Inflammatory macrophage (primary cell): ENCODE data around the gene MTR.
"Not testable (repeated sequence)": the region's sequence is repeated elsewhere in the genome, so short reads cannot be mapped to it uniquely, and the experiment has no call there.

Experiments
- DNase-seq, 2 donors: peaks; one replicate each; pipeline ENCODE4 v3.0.0-alpha.2; 2020 to 2022

The MTR gene

DNA sequence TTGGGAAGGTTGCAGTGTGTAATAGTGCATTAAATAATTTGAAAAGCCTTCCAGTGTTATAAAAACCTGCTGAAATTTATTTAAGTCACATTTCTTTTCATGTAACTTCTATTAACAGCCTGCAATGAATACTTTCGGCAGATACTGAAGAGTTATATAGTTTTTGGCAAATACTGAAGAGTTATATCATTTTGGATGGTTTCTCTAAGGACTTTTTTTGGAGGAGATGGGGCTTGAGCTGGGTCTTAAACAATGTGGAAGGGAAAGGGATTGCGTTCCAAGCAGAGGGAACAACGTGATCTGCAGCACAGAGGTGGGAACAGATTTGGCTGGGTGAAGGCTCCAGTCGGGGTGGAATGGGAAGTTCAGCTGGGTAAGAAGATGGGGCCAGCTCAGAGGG lies 39.8 kb downstream of the MTR start:
- DNase-seq: no peak

DNA sequence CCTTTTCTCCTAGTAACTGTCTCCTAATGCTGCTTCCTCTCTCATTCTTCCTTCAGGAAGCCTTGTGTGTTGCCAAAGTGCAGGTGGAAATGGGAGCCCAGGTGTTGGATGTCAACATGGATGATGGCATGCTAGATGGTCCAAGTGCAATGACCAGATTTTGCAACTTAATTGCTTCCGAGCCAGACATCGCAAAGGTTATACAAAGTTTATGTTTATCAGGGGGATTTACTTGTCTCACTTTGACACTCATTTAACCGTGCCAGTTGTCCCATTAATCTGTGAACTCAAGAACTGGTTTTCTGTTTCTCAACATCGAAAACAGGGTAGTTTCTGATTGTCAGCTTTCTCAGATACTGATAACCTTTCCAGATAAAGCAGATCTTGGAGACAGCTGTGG lies 40.4 kb downstream of the MTR start:
- DNase-seq: no peak

DNA sequence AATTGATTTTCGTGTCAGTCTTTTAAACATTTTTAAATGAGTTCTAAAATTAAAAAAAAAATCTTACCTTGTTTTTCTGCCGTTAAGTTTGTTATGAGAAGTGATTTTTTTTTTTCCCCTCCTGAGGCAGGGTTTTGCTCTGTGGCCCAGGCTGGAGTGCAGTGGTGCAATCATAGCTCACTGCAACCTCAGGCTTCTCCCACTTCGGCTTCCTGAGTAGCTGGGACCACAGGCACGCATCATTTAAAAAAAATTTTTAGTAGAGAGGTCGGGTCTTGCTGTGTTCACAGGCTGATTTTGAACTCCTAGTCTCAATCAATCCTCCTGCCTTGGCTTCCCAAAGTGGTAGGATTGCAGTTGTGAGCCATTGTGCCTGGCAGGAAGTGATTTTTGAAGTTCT lies 41.1 kb downstream of the MTR start:
- DNase-seq: peak; percentile 1 to 10

DNA sequence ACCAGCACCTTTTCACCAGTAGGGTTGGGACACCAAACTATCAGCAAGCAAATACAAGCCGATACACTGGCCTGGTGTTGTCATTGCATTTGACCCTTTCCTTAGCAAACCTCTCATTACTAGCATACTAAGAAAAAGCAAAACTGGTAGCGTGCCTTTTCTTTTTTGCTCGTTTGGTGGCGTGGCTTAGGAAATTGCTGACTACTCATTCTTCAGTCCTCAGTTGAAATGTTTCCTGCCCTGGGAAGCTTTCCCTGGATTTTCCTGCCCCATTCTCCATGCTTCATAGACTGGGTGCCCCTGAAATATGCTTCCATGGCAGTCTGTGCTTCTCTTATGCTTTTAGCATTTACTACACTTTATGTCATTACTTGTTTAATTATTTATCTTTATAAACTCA lies 42.0 kb downstream of the MTR start:
- no peak for DNase-seq

DNA sequence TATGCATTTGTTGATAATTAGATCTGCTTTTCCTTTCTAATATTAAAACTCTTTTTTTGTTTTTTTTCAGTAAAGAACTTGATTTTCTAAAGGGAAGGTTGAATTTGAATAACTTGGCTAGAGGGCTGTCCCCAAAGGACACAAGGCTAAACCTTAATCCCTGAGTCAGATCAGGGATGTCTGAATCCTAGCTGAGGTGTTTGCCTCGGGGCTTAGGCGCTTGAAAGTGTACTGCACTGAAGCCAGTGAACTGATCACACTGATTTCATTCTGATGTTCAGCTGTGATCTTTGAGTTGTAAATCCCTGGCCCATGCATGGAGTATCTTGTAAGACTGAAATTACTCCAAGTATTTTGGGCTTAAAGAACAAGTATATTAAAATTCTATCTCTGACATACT lies 42.8 kb downstream of the MTR start:
- DNase-seq: no peak

- no peak for DNase-seq
Measured at GRCh38 chr1:236841341-236841740, 46.2 kb downstream of the MTR start.

- no peak for DNase-seq
Measured at GRCh38 chr1:236844499-236845271, 49.6 kb downstream of the MTR start.

- no peak for DNase-seq
Measured at GRCh38 chr1:236845830-236846229, 50.7 kb downstream of the MTR start.

DNA sequence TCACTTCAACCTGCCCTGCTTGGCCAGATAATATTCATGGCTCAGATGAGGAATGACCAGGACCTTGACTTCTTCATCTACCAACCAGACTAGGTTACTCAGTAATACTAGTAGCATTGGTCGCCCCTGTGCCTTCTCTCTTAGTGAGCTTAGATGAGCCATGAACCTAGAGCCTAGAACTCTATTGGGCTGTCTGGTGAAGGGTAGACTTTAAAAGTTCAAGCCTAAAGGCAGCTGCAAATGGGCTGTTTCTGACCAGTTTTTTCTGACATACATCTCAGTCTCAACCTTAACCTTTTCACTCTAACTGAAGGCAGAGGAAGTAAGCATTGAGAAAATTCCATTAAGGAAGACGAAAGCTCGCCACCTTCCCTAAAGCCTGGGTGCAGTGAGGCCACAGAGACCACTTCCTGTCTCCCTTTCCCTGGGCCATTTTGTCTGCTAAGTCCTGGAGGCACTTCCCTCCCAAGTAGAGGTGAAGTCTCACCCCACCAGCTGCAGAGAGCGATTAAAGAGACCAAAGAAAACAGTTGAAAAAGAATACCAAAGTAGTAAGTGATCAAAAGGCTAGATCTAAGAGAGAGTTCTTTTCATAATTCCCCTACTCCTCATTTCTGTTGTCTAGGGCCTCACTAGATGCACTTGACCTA lies 53.3 kb downstream of the MTR start:
- DNase-seq: no peak

GRCh38 chr1:236850077-236850979 lies 55.2 kb downstream of the MTR start:
- DNase-seq: no peak

- no peak for DNase-seq
Measured at GRCh38 chr1:236851871-236852270, 56.8 kb downstream of the MTR start.

DNA sequence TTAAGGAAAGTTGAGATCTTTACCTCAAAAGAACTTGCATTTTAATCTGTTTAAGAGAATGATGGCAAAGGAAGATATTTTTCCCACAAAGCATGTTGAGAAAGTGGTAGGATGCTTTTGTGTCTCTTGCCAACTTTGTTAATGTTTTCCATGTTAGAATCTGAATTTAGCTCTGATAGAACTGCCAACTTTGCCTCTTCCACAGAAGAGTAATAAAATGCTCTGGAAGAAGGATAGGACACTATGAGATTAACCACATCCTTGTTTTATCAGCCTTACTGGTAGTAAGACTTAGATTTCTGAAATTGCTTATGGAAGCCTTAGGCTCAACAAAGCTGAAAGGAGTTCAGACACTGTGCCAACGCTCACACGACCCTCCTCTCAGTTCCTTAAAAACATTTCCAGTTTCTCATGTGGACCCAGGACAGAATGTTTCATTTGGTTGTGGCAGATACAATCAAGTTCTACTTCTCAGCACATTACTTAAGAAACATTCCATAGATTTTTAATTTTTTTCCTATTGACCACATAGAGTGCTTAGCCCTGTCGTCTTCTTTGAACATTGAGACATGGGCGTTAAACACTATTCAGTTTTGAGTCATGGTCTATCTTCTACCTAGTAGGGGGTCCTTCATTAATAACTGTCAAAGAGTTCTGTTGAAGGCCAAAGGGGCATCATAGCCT lies 59.0 kb downstream of the MTR start:
- DNase-seq: no peak

DNA sequence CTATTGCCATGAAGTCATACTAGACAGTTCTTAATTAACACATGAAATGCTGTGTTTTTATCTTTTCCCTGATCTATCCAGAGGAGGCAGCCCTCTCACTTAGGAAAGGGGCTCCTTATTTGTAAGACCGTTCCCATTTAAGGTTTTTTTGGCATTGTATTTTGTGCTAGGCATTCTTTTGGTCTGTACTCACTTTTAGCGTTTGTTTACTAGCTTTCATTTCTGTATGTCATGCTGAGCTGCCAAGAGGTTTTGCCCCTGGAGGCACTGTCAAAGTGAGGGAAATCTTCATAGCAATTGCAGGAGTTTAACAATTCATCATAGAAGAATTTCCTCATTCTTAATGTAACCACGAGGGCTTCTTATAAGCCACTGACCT lies 59.5 kb downstream of the MTR start:
- DNase-seq: no peak

GRCh38 chr1:236856649-236857048 lies 61.6 kb downstream of the MTR start:
- not testable (repeated sequence) for DNase-seq

DNA sequence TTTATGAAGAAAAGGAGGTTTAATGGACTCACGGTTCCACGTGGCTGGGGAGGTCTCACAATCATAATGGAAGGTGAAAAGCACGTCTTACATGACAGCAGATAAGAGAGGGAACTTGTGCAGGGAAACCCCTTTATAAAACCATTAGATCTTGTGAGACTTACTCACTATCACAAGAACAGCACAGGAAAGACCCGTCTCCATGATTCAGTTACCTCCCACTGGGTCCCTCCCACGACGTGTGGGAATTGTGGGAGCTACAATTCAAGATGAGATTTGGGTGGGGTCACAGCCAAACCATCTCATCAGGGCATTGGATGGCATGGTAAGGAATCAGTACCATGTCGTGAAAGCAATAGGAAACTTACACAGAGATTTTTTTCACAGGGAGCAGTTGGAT lies 63.1 kb downstream of the MTR start:
- DNase-seq: peak in 1 of 2 donors; percentile 11

DNA sequence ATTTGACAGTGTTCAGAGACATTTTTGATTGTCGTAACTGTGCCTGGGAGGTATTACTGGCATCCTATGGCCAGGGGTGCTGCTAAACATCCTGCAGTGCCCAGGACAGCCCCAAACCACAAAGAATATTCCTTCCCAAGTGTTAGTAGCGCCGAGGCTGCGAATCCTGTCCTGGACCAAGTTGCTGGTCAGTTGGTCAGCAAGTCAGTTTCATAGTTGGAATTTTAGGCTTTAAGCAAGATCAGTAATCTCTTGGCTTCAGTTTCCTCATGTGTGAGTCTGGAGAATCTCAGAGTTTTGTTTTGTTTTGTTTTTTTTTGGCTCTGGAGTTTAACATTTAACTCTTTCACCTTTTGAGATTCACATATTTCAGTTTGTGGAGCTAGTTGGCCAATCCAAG lies 65.0 kb downstream of the MTR start:
- no peak for DNase-seq

DNA sequence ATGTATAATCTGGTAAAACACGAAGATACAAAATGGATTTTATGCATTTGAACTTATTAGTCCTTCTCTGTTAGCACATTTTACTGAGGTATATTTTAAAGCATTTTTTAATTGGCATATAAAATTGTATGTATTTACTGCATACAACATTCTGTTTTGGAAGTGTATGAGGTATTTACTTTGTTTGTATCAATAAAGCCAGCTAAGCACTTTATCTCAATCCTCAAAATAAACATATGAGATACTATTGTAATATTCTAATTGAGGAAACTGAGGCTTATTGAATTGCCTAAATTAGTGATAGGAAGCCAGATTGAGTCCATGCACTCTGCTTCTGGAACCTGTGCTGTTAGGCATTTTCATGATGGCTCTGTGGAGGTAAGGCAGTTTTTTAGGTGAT lies 65.6 kb downstream of the MTR start:
- DNase-seq: no peak

DNA sequence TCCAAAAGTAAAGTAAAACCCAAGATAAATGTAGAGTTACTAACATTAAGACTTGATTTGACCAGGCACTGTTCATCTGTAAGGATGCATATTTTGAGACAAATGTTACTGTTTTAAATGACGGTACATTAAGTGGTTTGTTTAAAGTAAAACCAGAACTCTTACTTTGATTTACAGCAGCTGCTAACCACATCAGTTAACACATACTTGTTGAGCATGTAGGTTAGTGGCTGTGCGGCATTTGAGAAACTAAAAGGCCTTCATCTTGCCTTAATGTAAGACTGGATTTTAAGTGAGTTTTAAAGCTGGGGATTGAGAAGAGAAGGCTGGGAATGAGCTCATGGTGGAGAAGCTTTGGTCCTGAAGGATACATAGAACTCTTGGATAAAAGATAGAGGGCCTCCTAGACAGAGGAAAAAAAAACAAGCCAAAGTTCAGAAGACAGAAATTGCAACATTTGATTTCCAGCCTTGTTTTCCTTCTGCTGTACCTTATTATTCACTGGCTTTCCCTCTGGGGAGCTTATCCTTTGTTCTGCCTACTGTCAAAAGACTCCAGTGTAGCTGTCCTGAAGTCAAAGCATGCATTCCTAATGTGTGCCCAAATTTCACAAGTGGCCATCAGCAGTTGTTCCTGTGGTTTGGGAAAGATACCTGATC lies 66.6 kb downstream of the MTR start:
- DNase-seq: no peak

DNA sequence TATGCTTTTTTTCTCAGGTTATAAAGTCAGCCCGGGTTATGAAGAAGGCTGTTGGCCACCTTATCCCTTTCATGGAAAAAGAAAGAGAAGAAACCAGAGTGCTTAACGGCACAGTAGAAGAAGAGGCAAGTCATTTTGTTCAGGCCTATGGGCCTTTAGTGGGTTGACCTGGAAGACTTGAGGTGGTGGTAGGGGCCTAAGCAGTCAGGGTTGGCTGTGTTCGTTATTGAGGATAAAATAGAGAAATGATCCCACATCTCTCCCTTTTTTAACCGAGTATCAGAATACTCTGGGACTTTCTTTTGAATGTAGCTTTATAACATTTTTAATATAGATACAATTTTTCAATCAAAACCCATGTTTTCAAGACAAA lies 67.1 kb downstream of the MTR start:
- DNase-seq: no peak

DNA sequence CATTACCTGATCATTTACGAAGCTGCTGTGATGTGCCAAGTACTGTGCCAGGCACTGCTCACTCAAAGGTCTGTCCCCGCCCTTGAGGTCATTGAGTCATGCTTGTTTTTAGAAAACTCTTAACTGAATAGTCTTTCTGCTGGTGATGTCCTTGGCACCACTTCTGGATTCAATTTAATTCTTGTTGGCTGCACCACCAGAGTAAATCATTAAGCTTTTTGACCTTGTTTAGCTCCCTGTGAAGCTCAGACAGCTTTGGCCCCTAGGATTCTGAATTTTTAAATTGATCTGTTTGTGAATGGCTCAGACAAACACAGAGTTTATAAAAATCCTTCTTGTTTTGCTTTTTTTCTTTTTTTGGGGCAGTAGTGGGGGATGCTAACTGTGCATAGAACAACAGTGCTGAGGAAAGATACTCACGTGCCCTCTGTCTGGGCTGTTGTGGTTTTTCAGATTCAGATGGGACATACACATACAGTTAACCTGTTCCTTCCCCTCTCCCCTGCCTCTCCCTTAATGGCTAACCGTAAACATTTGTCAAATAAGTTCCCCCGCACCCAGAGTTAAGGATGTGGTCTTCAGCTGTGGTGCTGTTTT lies 67.6 kb downstream of the MTR start:
- DNase-seq: no peak

GRCh38 chr1:236864211-236864610 lies 69.1 kb downstream of the MTR start:
- DNase-seq: no peak
